Mucosa of gallbladder (tissue), 1 donor: ENCODE data around the gene C6. TPM values are rescaled to one million over a fixed set of nuclear protein-coding genes. Genes with fewer than 3 reads are reported as not detected.
"Not testable (repeated sequence)": the region's sequence is repeated elsewhere in the genome, so short reads cannot be mapped to it uniquely, and the experiment has no call there.

ENCODE experiments used
- DNase-seq: peaks from one replicate; pipeline ENCODE4 v3.0.0-alpha.2; 2020; ENCODE audit warnings: low spot score
- total RNA-seq: library from RNA; stranded (reverse); gene quantifications from one replicate; pipeline ENCODE4 v1.2.1, GENCODE V29; 2021
- donor health status: DM: no; HTN: no; CAD: no.

The C6 gene
- total RNA-seq: 41.8 TPM

- no peak for DNase-seq
Measured at GRCh38 chr5:41213340-41213739, at the start of gene C6. TSS of gene C6 (minus strand) at chr5:41213532. CDS start at chr5:41203230, 10,302 bp downstream.

- DNase-seq: no peak
Measured at GRCh38 chr5:41256400-41256799, 43.1 kb upstream of the C6 start.

- no peak for DNase-seq
Measured at GRCh38 chr5:41253109-41253508, 39.8 kb upstream of the C6 start.

- DNase-seq: no peak
Measured at GRCh38 chr5:41252036-41252435, 38.7 kb upstream of the C6 start.

- DNase-seq: no peak
Measured at GRCh38 chr5:41250351-41250987, 37.1 kb upstream of the C6 start.

GRCh38 chr5:41247135-41247534 is 33.8 kb upstream of the C6 start:
- no peak for DNase-seq

GRCh38 chr5:41246376-41246775 is 33.0 kb upstream of the C6 start:
- DNase-seq: no peak

GRCh38 chr5:41243558-41243957 is 30.2 kb upstream of the C6 start:
- DNase-seq: no peak

- DNase-seq: no peak
Measured at GRCh38 chr5:41240985-41241384, 27.7 kb upstream of the C6 start.

- no peak for DNase-seq
Measured at GRCh38 chr5:41240390-41240789, 27.1 kb upstream of the C6 start.

GRCh38 chr5:41234475-41234874 is 21.1 kb upstream of the C6 start:
- no peak for DNase-seq

- DNase-seq: no peak
Measured at GRCh38 chr5:41232797-41233196, 19.5 kb upstream of the C6 start.

- not testable (repeated sequence) for DNase-seq
Measured at GRCh38 chr5:41230276-41230675, 16.9 kb upstream of the C6 start.

- DNase-seq: no peak
Measured at GRCh38 chr5:41223962-41224361, 10.6 kb upstream of the C6 start.

- no peak for DNase-seq
Measured at GRCh38 chr5:41219658-41220269, 6.4 kb upstream of the C6 start.

GRCh38 chr5:41218929-41219657 is 5.8 kb upstream of the C6 start:
- no peak for DNase-seq

GRCh38 chr5:41214182-41214581 is 850 bp upstream of the C6 start:
- DNase-seq: no peak

GRCh38 chr5:41212935-41213334 is 397 bp downstream of the C6 start:
- DNase-seq: no peak

- no peak for DNase-seq
Measured at GRCh38 chr5:41211417-41211816, 1.9 kb downstream of the C6 start.

- not testable (repeated sequence) for DNase-seq
Measured at GRCh38 chr5:41205475-41205874, 7.9 kb downstream of the C6 start.

GRCh38 chr5:41203033-41203432 is 10.3 kb downstream of the C6 start:
- DNase-seq: no peak

- no peak for DNase-seq
Measured at GRCh38 chr5:41201082-41201772, 12.1 kb downstream of the C6 start.

GRCh38 chr5:41200506-41200905 is 12.8 kb downstream of the C6 start:
- DNase-seq: no peak
